AG10803 (cell line): ENCODE measurements around the gene S100A6.

Source experiments
- DNase-seq: peaks from one replicate; pipeline ENCODE4 v3.0.0; 2010; ENCODE audit warnings: low read depth
- H3K4me3 ChIP-seq: 2 replicates; pipeline ENCODE4 v1.5.1; 2011; ENCODE audit warnings: mild to moderate bottlenecking, low read length, control low read depth
- TF ChIP-seq, protein P1 (sequence below): conservative IDR thresholded peaks from 2 replicates; pipeline ENCODE4 v1.5.1; 2011; ENCODE audit warnings: mild to moderate bottlenecking, low read length, control low read depth, inconsistent platforms

Gene S100A6

DNA sequence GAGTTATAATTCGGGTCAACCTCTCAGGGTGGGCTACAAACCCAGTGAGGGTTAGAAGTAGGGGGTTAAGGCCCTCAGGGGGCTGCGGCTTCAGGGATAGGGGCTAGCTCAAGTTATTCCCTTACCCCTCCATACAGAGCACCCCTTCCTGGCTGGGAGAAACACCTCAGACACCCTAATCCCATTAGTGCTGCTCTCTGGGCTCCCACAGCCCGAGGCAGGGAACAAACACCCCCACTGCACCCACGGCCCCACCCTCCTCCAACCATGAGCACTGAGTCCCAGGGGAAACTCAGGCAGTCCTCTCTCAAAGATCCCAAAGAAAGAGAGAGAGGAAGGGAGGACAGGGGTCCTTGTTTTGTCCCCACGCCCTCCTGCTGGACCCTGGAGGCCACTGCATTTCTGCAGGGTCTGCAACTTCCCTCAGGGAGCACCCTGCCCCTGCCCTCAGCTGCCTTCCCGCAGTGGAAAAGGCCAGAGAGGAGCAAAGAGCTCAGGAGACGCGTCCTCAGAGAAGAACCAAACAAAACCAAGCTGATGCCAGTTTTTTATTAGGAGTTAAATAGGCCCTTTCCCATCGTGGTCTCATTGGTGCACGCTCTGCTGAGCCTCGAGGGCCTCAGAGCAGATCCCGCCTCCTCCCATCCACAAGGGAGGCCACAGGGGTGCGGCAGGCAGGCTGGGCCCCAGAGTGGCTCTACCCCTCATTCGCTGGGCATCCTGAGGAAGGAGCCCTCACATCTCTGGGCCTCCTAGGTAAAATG lies 11.2 kb upstream of the S100A6 start:
- peak overlapping the region; percentile 92 for H3K4me3 ChIP-seq
- DNase-seq: peak; percentile 64

DNA sequence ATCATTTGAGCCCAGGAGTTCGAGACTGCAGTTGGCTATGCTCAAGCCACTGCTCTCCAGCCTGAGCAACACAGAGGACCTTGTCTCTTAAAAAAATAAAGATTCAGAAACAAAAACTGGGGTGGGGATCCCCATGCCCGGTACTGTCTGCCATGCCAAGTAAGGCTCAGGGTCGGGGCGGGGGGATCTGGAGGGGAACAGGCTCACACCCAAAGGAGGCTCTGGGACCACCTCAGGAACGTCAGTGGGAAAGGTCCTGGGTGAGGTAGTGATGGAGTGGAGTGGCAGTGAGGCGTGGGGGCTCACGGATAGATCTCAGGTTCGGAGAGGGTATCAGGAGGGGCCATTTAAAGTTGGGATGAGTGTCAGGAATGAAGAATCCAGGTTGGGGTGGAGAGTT lies 10.6 kb upstream of the S100A6 start:
- peak overlapping the region; percentile 92 for H3K4me3 ChIP-seq
- DNase-seq: no peak
- TF ChIP-seq, protein P1, sequence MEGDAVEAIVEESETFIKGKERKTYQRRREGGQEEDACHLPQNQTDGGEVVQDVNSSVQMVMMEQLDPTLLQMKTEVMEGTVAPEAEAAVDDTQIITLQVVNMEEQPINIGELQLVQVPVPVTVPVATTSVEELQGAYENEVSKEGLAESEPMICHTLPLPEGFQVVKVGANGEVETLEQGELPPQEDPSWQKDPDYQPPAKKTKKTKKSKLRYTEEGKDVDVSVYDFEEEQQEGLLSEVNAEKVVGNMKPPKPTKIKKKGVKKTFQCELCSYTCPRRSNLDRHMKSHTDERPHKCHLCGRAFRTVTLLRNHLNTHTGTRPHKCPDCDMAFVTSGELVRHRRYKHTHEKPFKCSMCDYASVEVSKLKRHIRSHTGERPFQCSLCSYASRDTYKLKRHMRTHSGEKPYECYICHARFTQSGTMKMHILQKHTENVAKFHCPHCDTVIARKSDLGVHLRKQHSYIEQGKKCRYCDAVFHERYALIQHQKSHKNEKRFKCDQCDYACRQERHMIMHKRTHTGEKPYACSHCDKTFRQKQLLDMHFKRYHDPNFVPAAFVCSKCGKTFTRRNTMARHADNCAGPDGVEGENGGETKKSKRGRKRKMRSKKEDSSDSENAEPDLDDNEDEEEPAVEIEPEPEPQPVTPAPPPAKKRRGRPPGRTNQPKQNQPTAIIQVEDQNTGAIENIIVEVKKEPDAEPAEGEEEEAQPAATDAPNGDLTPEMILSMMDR: no peak

More for the DNA sequence above, 11.2 kb upstream of the S100A6 start:
- TF ChIP-seq, protein P1: no peak

DNA sequence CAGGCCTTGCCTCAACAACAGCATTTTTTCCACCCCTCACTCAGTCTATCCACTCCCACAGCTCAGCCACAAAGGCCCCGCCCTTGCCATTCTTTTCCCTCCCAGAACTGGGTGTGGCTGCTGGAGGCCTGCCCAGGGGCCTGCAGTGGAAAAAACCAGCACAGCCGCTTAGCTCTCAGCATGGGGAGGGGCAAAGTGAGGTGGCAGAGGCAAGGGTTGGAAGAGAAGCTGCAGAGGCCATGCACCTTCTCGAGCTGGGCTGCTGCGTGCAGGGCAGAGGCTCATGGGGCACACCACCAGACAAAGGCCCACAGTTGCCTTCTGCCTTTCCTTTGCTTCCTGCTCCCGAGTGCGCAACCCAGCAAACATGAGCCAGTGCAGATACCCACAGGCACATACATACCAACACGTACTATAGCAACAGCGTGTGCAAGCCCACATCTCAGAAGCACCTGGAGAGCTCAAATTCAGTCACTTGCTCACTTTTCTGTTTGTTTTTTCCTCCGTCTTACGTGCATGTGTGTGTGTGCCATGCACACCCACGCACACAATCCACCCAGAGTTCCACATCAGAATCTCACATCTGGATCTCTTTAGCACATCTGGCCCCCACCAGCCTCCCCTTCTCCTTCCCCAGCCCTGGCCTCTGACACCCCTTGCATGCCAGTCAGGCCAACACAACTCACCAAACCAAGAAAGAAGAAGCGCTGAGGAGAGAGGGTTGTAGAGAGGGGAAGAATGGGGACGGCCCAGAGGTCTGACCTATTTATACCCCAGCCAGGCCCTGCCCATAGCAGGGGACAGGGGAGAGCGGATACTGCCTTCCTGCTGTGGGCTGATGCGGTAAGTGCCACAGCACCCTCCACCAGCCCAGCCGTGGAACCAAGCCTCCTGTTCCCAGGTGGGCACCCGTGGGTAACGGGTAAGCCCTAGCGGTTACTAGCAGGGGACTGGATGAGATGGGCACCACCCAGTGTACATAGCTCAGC lies 9.6 kb upstream of the S100A6 start, which contains the start of gene S100A4:
TSS of gene S100A4 (minus strand) at position 740 of the 989 bp plus-strand sequence. CDS start 1,012 bp downstream, outside the sequence.
- DNase-seq: peak; percentile 94
- H3K4me3 ChIP-seq: peak within 1 kb of the TSS; percentile 92
- TF ChIP-seq, protein P1: peak; percentile 7; the same call in 1 of the 2 replicates

DNA sequence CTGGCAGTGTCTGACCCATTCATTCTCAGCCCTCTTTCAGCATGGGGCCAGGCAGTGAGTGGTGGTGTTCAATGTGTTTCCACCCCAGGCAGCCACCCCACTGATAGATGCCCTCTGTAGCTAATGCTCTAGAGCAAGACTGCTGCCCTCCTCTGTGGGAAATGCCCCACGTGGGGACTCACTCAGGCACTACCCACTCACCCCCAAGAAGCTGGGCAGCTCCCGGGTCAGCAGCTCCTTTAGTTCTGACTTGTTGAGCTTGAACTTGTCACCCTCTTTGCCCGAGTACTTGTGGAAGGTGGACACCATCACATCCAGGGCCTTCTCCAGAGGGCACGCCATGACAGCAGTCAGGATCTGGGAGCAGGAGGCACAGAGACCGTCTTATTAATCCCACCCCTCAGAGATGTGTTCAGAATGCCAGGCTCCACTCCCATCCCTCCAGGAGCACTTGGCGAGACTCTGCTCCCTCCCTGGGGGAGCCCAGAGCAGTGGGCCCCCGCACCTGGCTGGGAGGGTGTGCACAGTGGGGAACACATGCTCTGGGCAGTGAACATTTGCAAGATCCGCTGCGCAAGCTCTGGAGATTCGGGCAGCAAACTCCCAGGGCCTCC lies 8.8 kb upstream of the S100A6 start:
- TF ChIP-seq, protein P1: no peak
- peak overlapping the region; percentile 92 for H3K4me3 ChIP-seq
- no peak for DNase-seq

DNA sequence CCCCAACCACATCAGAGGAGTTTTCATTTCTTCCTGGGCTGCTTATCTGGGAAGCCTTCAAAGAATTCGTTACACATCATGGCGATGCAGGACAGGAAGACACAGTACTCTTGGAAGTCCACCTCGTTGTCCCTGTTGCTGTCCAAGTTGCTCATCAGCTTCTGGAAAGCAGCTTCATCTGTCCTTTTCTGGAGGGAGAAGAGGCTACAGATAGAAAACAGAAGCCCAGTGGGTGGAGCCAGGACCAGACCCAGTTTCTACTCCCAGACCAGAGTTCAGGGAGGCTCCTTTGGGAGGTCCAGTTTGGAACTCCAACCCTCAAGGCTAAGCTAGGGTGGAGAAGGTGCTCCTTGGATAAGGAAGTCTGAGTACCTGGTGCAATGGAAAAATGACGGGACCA lies 7.9 kb upstream of the S100A6 start:
- DNase-seq: no peak
- TF ChIP-seq, protein P1: no peak
- H3K4me3 ChIP-seq: peak overlapping the region; percentile 92

DNA sequence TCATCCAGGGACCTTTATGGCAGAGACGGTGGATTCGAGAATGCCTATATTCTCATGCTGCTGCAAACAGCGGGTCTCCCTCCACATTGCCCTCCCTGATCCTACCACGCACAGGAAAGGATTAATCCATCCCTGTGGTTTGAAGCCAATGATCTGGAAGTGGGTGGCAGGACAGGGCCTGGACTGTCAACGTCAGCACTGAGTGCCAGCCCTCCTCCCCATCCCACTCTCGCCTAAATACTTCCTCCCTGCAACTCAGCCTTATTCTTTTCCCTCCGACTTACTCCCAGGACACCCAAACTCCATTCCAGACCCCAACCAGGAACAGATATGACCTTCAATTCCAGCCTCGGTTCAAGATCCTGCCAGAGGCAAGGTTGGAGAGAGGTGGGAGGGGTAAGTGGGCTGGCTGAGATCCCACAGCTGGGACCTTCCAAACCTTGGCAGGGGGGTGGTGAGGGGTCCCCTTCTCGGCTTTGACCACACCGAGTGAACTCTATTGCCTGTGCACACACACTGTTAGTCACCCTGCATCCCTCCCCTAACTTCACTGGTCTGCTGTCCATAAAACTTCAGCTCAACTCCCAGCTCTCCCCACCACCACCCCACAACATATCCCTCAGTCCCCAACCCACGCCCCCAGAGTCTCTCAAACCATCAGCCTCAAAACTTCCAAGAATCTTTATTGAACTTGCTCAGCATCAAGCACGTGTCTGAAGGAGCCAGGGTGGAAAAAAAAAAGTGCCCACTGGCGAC lies 7.3 kb upstream of the S100A6 start:
- TF ChIP-seq, protein P1: no peak
- peak overlapping the region; percentile 92 for H3K4me3 ChIP-seq
- no peak for DNase-seq
